NCI-H345 (cell line): ENCODE data around the gene FAM236A.
"Not testable (repeated sequence)": the region's sequence is repeated elsewhere in the genome, so short reads cannot be mapped to it uniquely, and the experiment has no call there.

Experiments
- DNase-seq: peaks from one replicate; lab custom pipeline; 2025; lab: John Stamatoyannopoulos, UW

The FAM236A gene

GRCh38 chrX:72937906-72938305 is at the start of gene FAM236A:
Gene FAM236A, plus strand, starts transcription at chrX:72938206. Its CDS starts 57 bp downstream, at chrX:72938263.
- not testable (repeated sequence) for DNase-seq

- not testable (repeated sequence) for DNase-seq
Observed at GRCh38 chrX:72889740-72890139, 48.3 kb upstream of the FAM236A start.

DNA sequence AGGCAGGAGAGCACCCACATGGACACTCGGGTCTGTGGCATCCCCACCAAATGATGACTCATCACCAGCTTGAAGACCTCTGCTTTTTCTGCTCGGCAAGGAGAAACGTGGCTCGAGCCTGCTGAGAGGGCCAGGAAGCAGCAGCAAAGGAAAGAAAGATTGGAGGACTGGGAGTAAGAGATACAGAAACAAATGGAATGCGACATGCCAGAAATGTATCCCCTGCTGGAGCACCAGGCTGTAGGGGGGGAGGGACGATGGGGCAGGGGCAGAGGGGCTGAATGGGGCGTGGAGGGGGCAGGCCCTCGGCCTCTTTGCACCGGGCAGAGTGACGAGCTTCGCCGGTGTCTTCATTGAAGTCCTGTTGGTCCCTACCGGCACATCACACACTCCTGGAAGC is 25.7 kb upstream of the FAM236A start, which contains the start of gene FAM236C:
FAM236C (plus strand) TSS at position 301 of the 400 bp plus-strand sequence. CDS start 100 bp downstream, outside the sequence.
- DNase-seq: not testable (repeated sequence)

- not testable (repeated sequence) for DNase-seq
Observed at GRCh38 chrX:72916096-72916495, 21.9 kb upstream of the FAM236A start.

GRCh38 chrX:72932283-72932682 is 5.7 kb upstream of the FAM236A start:
- DNase-seq: not testable (repeated sequence)

GRCh38 chrX:72936455-72936854 is 1.6 kb upstream of the FAM236A start:
- not testable (repeated sequence) for DNase-seq

GRCh38 chrX:72936882-72937455 is 1.0 kb upstream of the FAM236A start:
- not testable (repeated sequence) for DNase-seq

DNA sequence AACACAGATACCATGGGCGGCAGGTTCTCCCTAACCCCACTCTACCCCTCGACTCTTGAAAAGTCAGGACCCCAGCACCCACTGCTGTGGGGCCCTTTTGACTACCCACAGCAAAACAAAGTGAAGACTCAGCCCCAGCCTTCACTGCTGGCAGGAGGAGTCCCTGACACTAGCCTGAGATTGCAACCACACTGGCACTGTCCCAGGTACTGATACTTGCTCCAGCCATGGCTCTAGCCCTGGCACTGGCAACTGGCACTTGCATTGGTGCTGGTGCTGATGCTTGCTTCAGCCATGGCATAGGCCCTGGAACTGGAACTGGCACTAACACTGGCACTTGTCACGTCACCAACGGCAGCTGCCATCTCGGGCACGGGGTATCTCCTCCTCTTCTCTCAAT is 4.3 kb downstream of the FAM236A start:
- DNase-seq: not testable (repeated sequence)

- not testable (repeated sequence) for DNase-seq
Observed at GRCh38 chrX:72943035-72943818, 5.2 kb downstream of the FAM236A start.

GRCh38 chrX:72943819-72944169 is 5.8 kb downstream of the FAM236A start, which contains the start of gene DMRTC1:
Gene DMRTC1, minus strand, starts transcription at chrX:72943837. Its CDS starts 68,143 bp downstream, at chrX:72875694.
- not testable (repeated sequence) for DNase-seq

- not testable (repeated sequence) for DNase-seq
Observed at GRCh38 chrX:72959971-72960370, 22.0 kb downstream of the FAM236A start.

- not testable (repeated sequence) for DNase-seq
Observed at GRCh38 chrX:72971859-72972258, 33.9 kb downstream of the FAM236A start.

DNA sequence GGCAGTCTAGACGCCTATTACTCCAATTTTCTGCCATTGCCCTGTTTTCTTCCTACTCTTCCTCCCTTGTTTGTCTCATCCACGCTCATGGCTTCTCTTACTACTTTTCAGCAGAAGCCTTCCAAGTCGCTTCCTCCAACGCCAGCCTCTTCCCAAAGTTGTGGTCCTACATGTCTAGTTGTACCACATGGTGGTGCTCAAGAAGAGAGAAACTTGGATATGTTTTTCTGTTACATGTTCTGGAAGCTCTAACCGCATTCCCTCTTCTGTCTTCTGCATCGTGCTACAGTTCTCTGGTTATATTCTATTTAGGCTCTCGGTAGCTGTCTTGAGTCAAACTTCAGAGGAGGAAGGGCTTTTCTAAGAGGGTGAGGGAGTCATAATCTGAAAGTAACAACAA is 36.9 kb downstream of the FAM236A start:
- not testable (repeated sequence) for DNase-seq

GRCh38 chrX:72980894-72981469 is 43.0 kb downstream of the FAM236A start:
- not testable (repeated sequence) for DNase-seq
